Transverse colon (tissue), 4 donors: ENCODE measurements around the gene PPM1L. TPM values are rescaled to one million over a fixed set of nuclear protein-coding genes. Genes with fewer than 3 reads are reported as not detected.

Experiments used
- DNase-seq: peaks from one replicate; pipeline ENCODE4 v3.0.0-alpha.2; 2019
- H3K27ac ChIP-seq, 4 donors: fragments of 200-600 bp; sonication (generic); 2 replicates each; pipeline ENCODE4 v1.5.1; 2016 to 2018; ENCODE audit warnings: inconsistent platforms in 4 of 4
- H3K27me3 ChIP-seq: fragments of 200-600 bp; sonication (generic); 2 replicates; pipeline ENCODE4 v1.5.1; 2017; ENCODE audit warnings: inconsistent platforms
- H3K36me3 ChIP-seq, 4 donors: fragments of 200-600 bp; sonication (generic); 2 replicates each; pipeline ENCODE4 v1.5.1; 2017 to 2019; ENCODE audit warnings: inconsistent platforms in 4 of 4
- H3K4me1 ChIP-seq, 4 donors: fragments of 200-600 bp; sonication (generic); 2 replicates each; pipeline ENCODE4 v1.5.1; 2017 to 2020; ENCODE audit warnings: inconsistent platforms in 4 of 4
- H3K4me3 ChIP-seq, 4 donors: fragments of 200-600 bp; sonication (generic); 1 replicate in 1 of 4; 2 replicates in 3 of 4; pipeline versions ENCODE4 v1.5.1 to v1.6.1; 2017 to 2019; ENCODE audit warnings: inconsistent platforms in 4 of 4
- H3K9me3 ChIP-seq, 2 donors: fragments of 200-600 bp; sonication (generic); 2 replicates each; pipeline ENCODE4 v1.5.1; 2017 to 2019; ENCODE audit warnings: inconsistent platforms in 2 of 2
- EP300 ChIP-seq: sonication (generic); formaldehyde crosslinking; IDR thresholded peaks from one replicate; pipeline ENCODE4 v1.6.1; 2017; ENCODE audit warnings: antibody characterized with exemption, low read depth
- POLR2A ChIP-seq: fragments of 450-650 bp; IDR thresholded peaks from one replicate; pipeline ENCODE4 v1.6.1; 2016; ENCODE audit warnings: antibody characterized with exemption, mild to moderate bottlenecking, moderate library complexity
- POLR2AphosphoS5 ChIP-seq, 3 donors: sonication (generic); formaldehyde crosslinking; IDR thresholded peaks; one replicate each; pipeline ENCODE4 v1.6.1; 2016; ENCODE audit warnings: antibody characterized with exemption in 3 of 3
- WGBS, 2 donors: methylation state at CpG; one replicate each; pipeline ENCODE4 v1.1.5; 2018; ENCODE audit warnings: low coverage in 1 of 2; 5-methylcytosine and 5-hydroxymethylcytosine counted together
- in situ Hi-C, 4 donors: fragments of 200-750 bp; cut with MboI; loops; one replicate each; pipeline versions ENCODE4 v1.15.0 to v1.15.1; 2017; ENCODE audit warnings: low sequenced_read_pairs in 3 of 4, low pct_ligation_motif_present in 1 of 4, low pct_unique_long_range_greater_than_20kb in 1 of 4
- intact Hi-C: fragments of 100-400 bp; cut with DNase I; formaldehyde crosslinking; loops from one replicate; pipeline ENCODE4 v1.15.1; 2023; ENCODE audit warnings: low total_unique reads
- total RNA-seq, 4 donors: library from RNA; depleted of rRNA; stranded (reverse); fragments of >200 nt; gene quantifications; one replicate each; pipeline ENCODE4 v1.1.0, GENCODE V29; 2016
- TF ChIP-seq, protein P1 (sequence below), 5 experiments: fragments of 200-600 bp in 3 of 5; fragments of 450-650 bp in 2 of 5; sonication (generic) in 3 of 5; IDR thresholded peaks; 1 replicate in 2 of 5; 2 replicates in 3 of 5; pipeline ENCODE4 v1.5.1; 2016 to 2017; ENCODE audit warnings: antibody characterized with exemption in 5 of 5, inconsistent platforms in 3 of 5, mild to moderate bottlenecking in 2 of 5, moderate library complexity in 1 of 5

PPM1L gene
- total RNA-seq, 4 donors from 2014 or later = 17.2 to 35.5 (median 25.6) TPM

DNA sequence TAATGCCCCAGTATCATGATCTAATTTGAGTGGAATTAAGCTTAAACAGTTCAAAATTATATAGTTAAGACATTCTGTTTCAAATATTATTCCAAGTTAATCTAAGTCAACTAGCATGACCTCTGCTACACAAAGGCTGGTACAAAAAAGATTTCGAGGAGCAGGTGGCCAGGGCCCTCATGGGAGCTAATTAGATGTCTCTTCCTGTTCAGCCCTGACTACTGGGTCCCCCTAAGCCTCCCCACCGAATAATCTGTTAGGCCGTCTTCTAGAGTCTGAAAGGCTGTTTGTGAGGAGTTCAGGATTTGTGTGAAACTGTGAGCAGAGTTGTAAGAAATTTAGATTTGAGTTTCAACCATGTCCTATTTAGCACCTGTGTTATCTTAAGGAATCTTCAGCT lies 75.4 kb downstream of the PPM1L start:
- no peak for DNase-seq
- no peaks in the 10 kb centered on the region for H3K9me3 ChIP-seq
- no peaks in the 10 kb centered on the region for H3K4me1 ChIP-seq
- H3K4me3 ChIP-seq = no peak overlapping the region
- TF ChIP-seq, protein P1, sequence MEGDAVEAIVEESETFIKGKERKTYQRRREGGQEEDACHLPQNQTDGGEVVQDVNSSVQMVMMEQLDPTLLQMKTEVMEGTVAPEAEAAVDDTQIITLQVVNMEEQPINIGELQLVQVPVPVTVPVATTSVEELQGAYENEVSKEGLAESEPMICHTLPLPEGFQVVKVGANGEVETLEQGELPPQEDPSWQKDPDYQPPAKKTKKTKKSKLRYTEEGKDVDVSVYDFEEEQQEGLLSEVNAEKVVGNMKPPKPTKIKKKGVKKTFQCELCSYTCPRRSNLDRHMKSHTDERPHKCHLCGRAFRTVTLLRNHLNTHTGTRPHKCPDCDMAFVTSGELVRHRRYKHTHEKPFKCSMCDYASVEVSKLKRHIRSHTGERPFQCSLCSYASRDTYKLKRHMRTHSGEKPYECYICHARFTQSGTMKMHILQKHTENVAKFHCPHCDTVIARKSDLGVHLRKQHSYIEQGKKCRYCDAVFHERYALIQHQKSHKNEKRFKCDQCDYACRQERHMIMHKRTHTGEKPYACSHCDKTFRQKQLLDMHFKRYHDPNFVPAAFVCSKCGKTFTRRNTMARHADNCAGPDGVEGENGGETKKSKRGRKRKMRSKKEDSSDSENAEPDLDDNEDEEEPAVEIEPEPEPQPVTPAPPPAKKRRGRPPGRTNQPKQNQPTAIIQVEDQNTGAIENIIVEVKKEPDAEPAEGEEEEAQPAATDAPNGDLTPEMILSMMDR (IDR thresholded peaks at IDR 0.05) = no peak
- TF ChIP-seq EP300 (no peak), POLR2A (no peak), POLR2AphosphoS5 (IDR thresholded peaks at IDR 0.05) (no peak)
- no peak overlapping the region for H3K27ac ChIP-seq
- 86 to 100% methylated on average over 1 to 3 of the region's 3 CpGs for WGBS, 2 donors
- no peaks in the 10 kb centered on the region for H3K27me3 ChIP-seq
- intact Hi-C loops (no loop called here), in situ Hi-C loops (no loop called here)
- no peaks in the 10 kb centered on the region for H3K36me3 ChIP-seq

DNA sequence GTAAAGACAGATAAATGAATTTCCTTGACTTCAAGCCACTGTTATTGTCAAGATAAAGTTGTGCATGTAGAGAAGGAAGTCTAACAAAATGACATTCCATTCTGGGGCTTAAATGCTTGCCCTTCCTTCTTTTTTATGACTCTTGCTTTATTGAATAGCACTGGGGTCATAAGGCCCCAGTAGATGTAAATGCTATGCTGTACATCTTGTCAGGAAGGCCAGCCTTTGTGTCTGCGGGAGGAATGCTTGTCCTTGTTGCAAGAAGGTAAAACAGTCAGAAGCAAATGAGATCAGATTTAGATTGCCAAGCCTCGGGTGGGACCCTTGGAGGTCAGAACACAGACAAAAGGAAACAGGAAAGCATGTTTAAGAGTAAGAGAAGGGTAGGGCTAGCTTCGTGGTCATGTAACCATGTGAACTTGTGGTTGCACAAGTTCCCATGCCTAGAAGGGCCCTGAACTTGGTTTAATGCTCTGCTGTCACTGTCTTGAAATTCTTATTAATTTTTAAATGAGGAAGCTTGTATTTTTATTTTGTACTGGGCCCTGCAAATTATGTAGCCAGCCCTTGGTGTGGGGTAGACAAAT lies 81.5 kb downstream of the PPM1L start:
- Histone ChIP-seq H3K27ac (peak overlapping the region in 3 of 4 donors; percentile 24 to 53 (median 43)), H3K27me3 (no peaks in the 10 kb centered on the region), H3K4me1 (peaks cover 0 to 18% (median 4%) of the 10 kb centered on the region in 4 donors), H3K9me3 (peaks cover 0 to 7% of the 10 kb centered on the region in 2 donors), H3K36me3 (no peaks in the 10 kb centered on the region), H3K4me3 (no peak overlapping the region)
- in situ Hi-C loops = no loop called here
- no peak for TF ChIP-seq POLR2A
- TF ChIP-seq, protein P1 (IDR thresholded peaks at IDR 0.05) = no peak
- no peak for TF ChIP-seq EP300
- no peak for TF ChIP-seq POLR2AphosphoS5 (IDR thresholded peaks at IDR 0.05)
- intact Hi-C loops = no loop called here
- WGBS, 2 donors = 24 to 35% methylated on average over 3 of the region's 3 CpGs
- peak; percentile 31 for DNase-seq

DNA sequence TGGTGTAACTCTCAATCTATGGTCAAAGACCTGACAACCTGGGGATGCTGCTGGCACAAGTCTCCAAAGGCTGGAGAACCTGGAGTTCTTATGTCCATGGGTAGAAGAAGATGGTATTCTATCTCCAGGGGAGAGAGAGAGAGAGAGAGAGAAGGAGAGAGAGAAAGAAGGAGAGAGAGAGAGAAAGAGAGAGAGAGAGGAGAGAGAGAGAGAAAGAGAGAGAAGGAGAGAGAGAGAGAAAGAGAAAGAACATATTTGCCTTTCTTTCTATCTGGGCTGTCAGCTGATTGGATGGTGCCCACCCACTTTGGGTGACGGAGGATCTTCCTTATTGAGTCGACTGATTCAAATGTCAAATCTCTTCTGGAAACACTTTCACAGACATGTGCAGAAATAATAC lies 84.6 kb downstream of the PPM1L start:
- intact Hi-C loops = no loop called here
- no peaks in the 10 kb centered on the region for H3K36me3 ChIP-seq
- H3K4me3 ChIP-seq = no peak overlapping the region
- no peak for DNase-seq
- H3K4me1 ChIP-seq = peaks cover 0 to 18% (median 4%) of the 10 kb centered on the region in 4 donors
- TF ChIP-seq POLR2A (no peak), EP300 (no peak), POLR2AphosphoS5 (IDR thresholded peaks at IDR 0.05) (no peak)
- TF ChIP-seq, protein P1 (IDR thresholded peaks at IDR 0.05) = no peak
- in situ Hi-C loops = no loop called here
- no peak overlapping the region for H3K27ac ChIP-seq
- H3K27me3 ChIP-seq = no peaks in the 10 kb centered on the region
- 70 to 87% methylated on average over 2 of the region's 2 CpGs for WGBS, 2 donors
- H3K9me3 ChIP-seq = peaks cover 0 to 7% of the 10 kb centered on the region in 2 donors

DNA sequence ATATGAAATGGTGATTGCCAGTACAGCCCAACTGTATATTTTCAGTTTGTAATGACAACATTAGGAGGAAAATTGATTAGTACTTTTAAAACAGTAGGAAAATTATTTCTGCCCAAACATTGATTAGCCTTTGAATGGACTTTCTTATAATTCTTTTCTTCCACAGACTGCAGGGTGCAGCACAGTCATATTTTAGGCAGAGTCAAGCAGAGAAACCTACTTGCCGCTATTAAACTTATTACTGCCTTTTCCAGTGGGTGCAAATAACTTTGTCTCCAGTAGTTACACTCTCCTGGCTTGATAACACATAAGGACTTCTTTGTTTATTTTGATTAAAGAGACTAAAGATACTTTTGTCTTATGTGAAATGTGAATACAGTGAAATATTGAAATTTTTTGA lies 85.4 kb downstream of the PPM1L start:
- Histone ChIP-seq H3K4me3 (no peak overlapping the region), H3K4me1 (peaks cover 0 to 18% (median 4%) of the 10 kb centered on the region in 4 donors), H3K9me3 (peaks cover 0 to 7% of the 10 kb centered on the region in 2 donors), H3K27me3 (no peaks in the 10 kb centered on the region), H3K36me3 (no peaks in the 10 kb centered on the region), H3K27ac (no peak overlapping the region)
- in situ Hi-C loops = no loop called here
- 88 to 89% methylated on average over 1 of the region's 1 CpG for WGBS, 2 donors
- no peak for DNase-seq
- TF ChIP-seq, protein P1 (IDR thresholded peaks at IDR 0.05) = no peak
- no peak for TF ChIP-seq POLR2AphosphoS5 (IDR thresholded peaks at IDR 0.05)
- no peak for TF ChIP-seq POLR2A
- no peak for TF ChIP-seq EP300
- intact Hi-C loops = no loop called here
